PC-9 (cell line): ENCODE measurements around the gene DNM1.

Experiments used
- EZH2 ChIP-seq: fragments of 200-600 bp; sonication (generic); IDR thresholded peaks from 2 replicates; pipeline ENCODE4 v1.8.0; 2017; ENCODE audit warnings: antibody characterized with exemption, low read depth
- TF ChIP-seq, protein P1 (sequence below): fragments of 200-600 bp; sonication (generic); conservative IDR thresholded peaks from 2 replicates; pipeline ENCODE4 v1.6.1; 2017; ENCODE audit warnings: mixed run types, antibody characterized with exemption, mild to moderate bottlenecking, moderate library complexity

DNA sequence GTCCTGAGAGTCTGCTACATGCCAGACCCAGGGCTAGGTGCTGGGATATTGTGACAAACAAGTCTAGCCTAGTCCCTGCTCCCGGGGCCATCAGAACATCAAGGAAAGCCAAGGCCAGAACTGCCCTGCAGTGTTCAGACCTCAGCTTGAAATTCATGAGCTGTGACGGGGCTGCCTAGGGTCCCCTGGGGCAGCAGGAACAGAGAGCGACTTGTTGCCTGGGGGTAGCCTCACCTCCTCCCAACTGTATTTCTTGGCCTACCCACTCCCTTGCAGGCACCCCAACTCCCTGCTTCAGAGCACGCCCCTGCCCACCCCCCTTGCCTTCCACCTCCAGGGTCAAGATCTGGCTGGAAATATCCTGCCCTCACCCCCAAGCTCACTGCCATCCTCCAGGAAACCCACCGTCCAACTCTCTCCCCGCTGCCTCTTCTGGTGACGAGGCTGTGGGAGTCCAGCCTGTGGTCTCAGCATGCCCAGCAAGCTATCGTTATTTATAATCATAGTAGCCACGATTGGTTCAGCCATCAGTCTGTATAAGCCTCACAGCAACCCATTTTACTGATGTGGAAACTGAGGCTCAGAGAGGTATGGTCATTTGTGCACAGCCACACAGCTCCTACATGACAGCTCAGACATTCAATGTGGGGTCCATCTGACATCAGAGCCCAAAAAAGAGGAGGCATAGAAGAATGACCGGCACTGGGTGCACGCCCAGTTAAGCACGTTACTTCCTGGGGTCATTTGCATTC lies 10.7 kb downstream of the DNM1 start:
- TF ChIP-seq, protein P1, sequence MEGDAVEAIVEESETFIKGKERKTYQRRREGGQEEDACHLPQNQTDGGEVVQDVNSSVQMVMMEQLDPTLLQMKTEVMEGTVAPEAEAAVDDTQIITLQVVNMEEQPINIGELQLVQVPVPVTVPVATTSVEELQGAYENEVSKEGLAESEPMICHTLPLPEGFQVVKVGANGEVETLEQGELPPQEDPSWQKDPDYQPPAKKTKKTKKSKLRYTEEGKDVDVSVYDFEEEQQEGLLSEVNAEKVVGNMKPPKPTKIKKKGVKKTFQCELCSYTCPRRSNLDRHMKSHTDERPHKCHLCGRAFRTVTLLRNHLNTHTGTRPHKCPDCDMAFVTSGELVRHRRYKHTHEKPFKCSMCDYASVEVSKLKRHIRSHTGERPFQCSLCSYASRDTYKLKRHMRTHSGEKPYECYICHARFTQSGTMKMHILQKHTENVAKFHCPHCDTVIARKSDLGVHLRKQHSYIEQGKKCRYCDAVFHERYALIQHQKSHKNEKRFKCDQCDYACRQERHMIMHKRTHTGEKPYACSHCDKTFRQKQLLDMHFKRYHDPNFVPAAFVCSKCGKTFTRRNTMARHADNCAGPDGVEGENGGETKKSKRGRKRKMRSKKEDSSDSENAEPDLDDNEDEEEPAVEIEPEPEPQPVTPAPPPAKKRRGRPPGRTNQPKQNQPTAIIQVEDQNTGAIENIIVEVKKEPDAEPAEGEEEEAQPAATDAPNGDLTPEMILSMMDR, result no peak
- no peak for TF ChIP-seq EZH2
